H1 (cell line): ENCODE results near the gene TMEM52B. TPM values are rescaled to one million over a fixed set of nuclear protein-coding genes. Genes with fewer than 3 reads are reported as not detected.

Source experiments
- CTCF ChIA-PET: fragments of 300-600 bp; sonication (Branson Sonifier 250); formaldehyde crosslinking; loops from one replicate; lab custom pipeline; 2021; ENCODE audit not compliant: partially characterized antibody; lab: Charles Lee
- POLR2A ChIA-PET: fragments of 300-600 bp; sonication (Branson Sonifier 250); formaldehyde crosslinking; loops from one replicate; lab custom pipeline; 2021; ENCODE audit warnings: inconsistent platforms; ENCODE audit not compliant: partially characterized antibody; lab: Charles Lee
- DNase-seq, 2 experiments: peaks; one replicate each; pipeline versions ENCODE4 v3.0.0 to v3.0.0-alpha.2; 2010 to 2022; ENCODE audit warnings: low spot score in 2 of 2, low read depth in 1 of 2, mixed read lengths in 1 of 2
- FAIRE-seq: peaks from 2 replicates; lab custom pipeline; 2011; peaks lifted over from hg19 to GRCh38; lab: Jason Lieb, UNC
- H2AFZ ChIP-seq: 2 replicates; pipeline ENCODE4 v1.8.1; 2012; ENCODE audit warnings: low read length, inconsistent platforms
- H2AK5ac ChIP-seq: 2 replicates; pipeline ENCODE4 v1.6.1; 2013; ENCODE audit warnings: low read depth, low read length
- H2BK120ac ChIP-seq: replicated peaks from 2 replicates; pipeline ENCODE3; 2013; ENCODE audit warnings: low read depth, low read length, inconsistent platforms
- H2BK12ac ChIP-seq: 2 replicates; pipeline ENCODE4 v1.6.1; 2013; ENCODE audit warnings: low read depth, low read length
- H2BK15ac ChIP-seq: 2 replicates; pipeline ENCODE4 v1.6.1; 2013; ENCODE audit warnings: low read length
- H2BK20ac ChIP-seq: 2 replicates; pipeline ENCODE4 v1.6.1; 2013; ENCODE audit warnings: low read length
- H2BK5ac ChIP-seq: 2 replicates; pipeline ENCODE4 v1.6.1; 2013; ENCODE audit warnings: low read depth, low read length
- H3K14ac ChIP-seq: 2 replicates; pipeline ENCODE4 v1.6.1; 2013; ENCODE audit warnings: inconsistent platforms; ENCODE audit not compliant: insufficient read length
- H3K18ac ChIP-seq: 2 replicates; pipeline ENCODE4 v1.6.1; 2013; ENCODE audit warnings: low read length; ENCODE audit errors: extremely low read depth
- H3K23ac ChIP-seq: 2 replicates; pipeline ENCODE4 v1.6.1; 2013; ENCODE audit warnings: inconsistent platforms; ENCODE audit not compliant: insufficient read length
- H3K23me2 ChIP-seq: 2 replicates; pipeline ENCODE4 v1.6.1; 2013; ENCODE audit warnings: low read depth, low read length
- H3K27ac ChIP-seq: 2 replicates; pipeline ENCODE4 v1.6.1; 2011; ENCODE audit warnings: low read depth, low read length, inconsistent platforms
- H3K27me3 ChIP-seq, 4 experiments: replicated peaks in 1 of 4; 1 replicate in 1 of 4; 2 replicates in 3 of 4; pipeline versions ENCODE4 v1.6.1 to v1.8.1; 2011 to 2013; ENCODE audit warnings: low read length in 3 of 4, mild to moderate bottlenecking in 3 of 4, inconsistent platforms in 2 of 4, mixed read lengths in 2 of 4, moderate library complexity in 1 of 4; ENCODE audit not compliant: control insufficient read depth in 3 of 4, insufficient read depth in 3 of 4; ENCODE audit errors: extremely low read depth in 1 of 4
- H3K36me3 ChIP-seq, 4 experiments: 2 replicates each; pipeline versions ENCODE4 v1.6.1 to v1.8.1; 2011 to 2013; ENCODE audit warnings: mild to moderate bottlenecking in 4 of 4, low read length in 3 of 4, moderate library complexity in 2 of 4, control low read depth in 1 of 4, inconsistent platforms in 1 of 4; ENCODE audit not compliant: insufficient read depth in 4 of 4, control insufficient read depth in 2 of 4
- H3K4ac ChIP-seq: replicated peaks from 2 replicates; pipeline ENCODE3; 2013; ENCODE audit warnings: low read length, low read depth, mixed read lengths, inconsistent platforms; ENCODE audit not compliant: insufficient read length
- H3K4me1 ChIP-seq, 4 experiments: replicated peaks in 1 of 4; 1 replicate in 1 of 4; 2 replicates in 3 of 4; pipeline versions ENCODE4 v1.6.1 to v1.8.1; 2011 to 2013; ENCODE audit warnings: low read length in 3 of 4, inconsistent platforms in 2 of 4, mixed read lengths in 1 of 4; ENCODE audit not compliant: insufficient read depth in 4 of 4, control insufficient read depth in 3 of 4
- H3K4me2 ChIP-seq, 2 experiments: 2 replicates each; pipeline versions ENCODE4 v1.6.1 to v1.8.1; 2011 to 2013; ENCODE audit warnings: low read depth in 2 of 2, low read length in 2 of 2, control low read depth in 1 of 2, inconsistent platforms in 1 of 2, mild to moderate bottlenecking in 1 of 2; ENCODE audit not compliant: insufficient read depth in 1 of 2
- H3K4me3 ChIP-seq, 4 experiments: fragments of 200-600, 300-600 bp in 1 of 4; sonication (generic), shearing (Covaris generic), sonication (Bioruptor Twin) in 1 of 4; 2 replicates each; pipeline versions ENCODE4 v1.5.1 to v1.8.1; 2011 to 2016; ENCODE audit warnings: low read length in 4 of 4, low read depth in 3 of 4, control low read depth in 2 of 4, inconsistent platforms in 2 of 4, mild to moderate bottlenecking in 2 of 4, mixed read lengths in 1 of 4, moderate library complexity in 1 of 4; ENCODE audit not compliant: insufficient read depth in 2 of 4; ENCODE audit errors: extremely low read depth in 1 of 4
- H3K56ac ChIP-seq: replicated peaks from 2 replicates; pipeline ENCODE3; 2013; ENCODE audit warnings: low read depth, mild to moderate bottlenecking, mixed read lengths, low read length, inconsistent platforms; ENCODE audit not compliant: insufficient read length
- H3K79me1 ChIP-seq: 2 replicates; pipeline ENCODE4 v1.6.1; 2013; ENCODE audit warnings: low read depth, low read length, control low read depth
- H3K79me2 ChIP-seq, 2 experiments: 2 replicates each; pipeline versions ENCODE4 v1.6.1 to v1.8.1; 2012 to 2013; ENCODE audit warnings: low read length in 2 of 2, mild to moderate bottlenecking in 2 of 2, inconsistent platforms in 1 of 2; ENCODE audit not compliant: insufficient read depth in 2 of 2, control insufficient read depth in 1 of 2
- H3K9ac ChIP-seq, 4 experiments: replicated peaks in 1 of 4; 1 replicate in 1 of 4; 2 replicates in 3 of 4; pipeline versions ENCODE4 v1.6.1 to v1.8.1; 2011 to 2013; ENCODE audit warnings: low read depth in 3 of 4, low read length in 3 of 4, control low read depth in 2 of 4, mild to moderate bottlenecking in 2 of 4, moderate library complexity in 2 of 4, inconsistent platforms in 1 of 4; ENCODE audit errors: extremely low read depth in 1 of 4
- H3K9me3 ChIP-seq, 2 experiments: 2 replicates each; pipeline versions ENCODE4 v1.6.1 to v1.8.1; 2012 to 2013; ENCODE audit warnings: mild to moderate bottlenecking in 2 of 2, moderate library complexity in 2 of 2, control low read depth in 1 of 2, inconsistent platforms in 1 of 2, low read depth in 1 of 2, low read length in 1 of 2, mixed read lengths in 1 of 2; ENCODE audit not compliant: insufficient read depth in 2 of 2
- H4K20me1 ChIP-seq, 2 experiments: replicated peaks in 1 of 2; 2 replicates each; pipeline versions ENCODE3 to v1.8.1; 2011 to 2013; ENCODE audit warnings: inconsistent platforms in 2 of 2, low read length in 2 of 2, mild to moderate bottlenecking in 1 of 2; ENCODE audit not compliant: insufficient read depth in 2 of 2, control insufficient read depth in 1 of 2
- H4K5ac ChIP-seq: 2 replicates; pipeline ENCODE4 v1.6.1; 2013; ENCODE audit warnings: low read length, low read depth, mixed read lengths, inconsistent platforms; ENCODE audit not compliant: insufficient read length
- H4K8ac ChIP-seq: 2 replicates; pipeline ENCODE4 v1.8.0; 2013; ENCODE audit warnings: mild to moderate bottlenecking, moderate library complexity, low read length, inconsistent platforms; ENCODE audit not compliant: insufficient read depth; ENCODE audit errors: extremely low read depth
- H4K91ac ChIP-seq: replicated peaks from 2 replicates; pipeline ENCODE3; 2013; ENCODE audit warnings: low read length, mixed read lengths, inconsistent platforms; ENCODE audit not compliant: insufficient read length
- CEBPB ChIP-seq: IDR thresholded peaks from 2 replicates; pipeline ENCODE4 v1.6.1; 2012; ENCODE audit warnings: low read depth, low read length
- CREB1 ChIP-seq: IDR thresholded peaks from 2 replicates; pipeline ENCODE4 v1.6.1; 2012; ENCODE audit warnings: inconsistent platforms
- CTCF ChIP-seq, 3 experiments: IDR thresholded peaks; 1 replicate in 2 of 3; 2 replicates in 1 of 3; pipeline versions ENCODE4 v1.5.1 to v1.6.1; 2011; ENCODE audit warnings: low read length in 3 of 3, mild to moderate bottlenecking in 3 of 3, inconsistent platforms in 2 of 3, low read depth in 1 of 3, moderate library complexity in 1 of 3; ENCODE audit not compliant: insufficient read depth in 1 of 3; ENCODE audit errors: control extremely low read depth in 1 of 3
- FOSL1 ChIP-seq: IDR thresholded peaks from 2 replicates; pipeline ENCODE4 v1.6.1; 2011; ENCODE audit warnings: mild to moderate bottlenecking, low read depth, low read length, moderate library complexity; ENCODE audit not compliant: insufficient read depth
- JUN ChIP-seq: IDR thresholded peaks from 2 replicates; pipeline ENCODE4 v1.6.1; 2011; ENCODE audit warnings: low read depth, mild to moderate bottlenecking, improper control_type of control experiment, low read length
- KDM5A ChIP-seq: fragments of 200-600 bp; IDR thresholded peaks from 2 replicates; pipeline ENCODE4 v1.7.1; 2012; ENCODE audit warnings: mild to moderate bottlenecking, low read length, inconsistent platforms, mixed read lengths
- RNF2 ChIP-seq: fragments of 200-900, 300-1000 bp; sonication (generic); IDR thresholded peaks from 2 replicates; pipeline ENCODE4 v1.7.1; 2016; ENCODE audit warnings: borderline replicate concordance, low read depth, mild to moderate bottlenecking, antibody characterized with exemption, low read length; ENCODE audit not compliant: poor library complexity, severe bottlenecking; ENCODE audit errors: missing control alignments
- SIRT6 ChIP-seq: IDR thresholded peaks from one replicate; pipeline ENCODE4 v1.7.1; 2012; ENCODE audit warnings: low read length, inconsistent platforms
- SP4 ChIP-seq: IDR thresholded peaks from 2 replicates; pipeline ENCODE4 v1.6.1; 2012; ENCODE audit warnings: low read length, inconsistent platforms
- SRF ChIP-seq: IDR thresholded peaks from 2 replicates; pipeline ENCODE4 v1.6.1; 2011; ENCODE audit warnings: mild to moderate bottlenecking, low read depth, low read length, moderate library complexity
- SUZ12 ChIP-seq: fragments of 200-600 bp; sonication (generic); IDR thresholded peaks from 2 replicates; pipeline ENCODE4 v1.6.1; 2012; ENCODE audit warnings: mild to moderate bottlenecking, inconsistent platforms, low read length, moderate library complexity, mixed read lengths
- TEAD4 ChIP-seq: IDR thresholded peaks from 2 replicates; pipeline ENCODE4 v1.6.1; 2012; ENCODE audit warnings: low read depth, low read length, inconsistent platforms, mixed read lengths
- WGBS, 2 experiments: shearing (Covaris generic) in 1 of 2; methylation state at CpG; one replicate each; pipeline versions ENCODE4 v1.1.6 to v1.1.7; 2013 to 2015; ENCODE audit warnings: low lambda C conversion rate in 2 of 2, mixed read lengths in 2 of 2, inconsistent platforms in 1 of 2, low coverage in 1 of 2, missing lambda C conversion rate in 1 of 2; ENCODE audit not compliant: insufficient replicate concordance in 2 of 2, insufficient coverage in 1 of 2, insufficient read length in 1 of 2; ENCODE audit errors: extremely low coverage in 1 of 2, missing lambda C conversion rate in 1 of 2; 5-methylcytosine and 5-hydroxymethylcytosine counted together
- polyA plus RNA-seq, 7 experiments: library from polyadenylated mRNA; depleted of rRNA in 3 of 7; stranded (reverse) in 5 of 7; unstranded in 2 of 7; fragments of >200 nt in 5 of 7; fragments of 200-250 nt in 2 of 7; gene quantifications; 1 replicate in 5 of 7; 2 replicates in 1 of 7; 4 replicates in 1 of 7; pipeline versions ENCODE4 v1.2.1 to v1.2.3, GENCODE V29; 2011 to 2013; ENCODE audit warnings: missing spikeins in 2 of 7, mixed read lengths in 2 of 7
- total RNA-seq: library from RNA; stranded (reverse); fragmentation: NEBNext Ultra II Directional; extraction: Animal tissue kit (Norgen Biotek cat#: 25700); gene quantifications from 2 replicates; pipeline ENCODE4 v1.2.1, GENCODE V29; 2021

TMEM52B gene
- total and polyA plus RNA-seq, 2 of the 8 experiments (the other 6 are each of a cell fraction or from before 2014, with no cell fraction given) = not detected

GRCh38 chr12:10215436-10215835, 36.6 kb downstream of the TMEM52B start:
- Histone ChIP-seq H3K36me3 (peaks cover 2 to 14% (median 9%) of the 10 kb centered on the region in 4 experiments; a peak in 7 of 8 replicates), H2BK20ac (no peak overlapping the region), H3K27me3 (no peaks in the 10 kb centered on the region), H3K4ac (no peak overlapping the region), H3K27ac (no peak overlapping the region), H2BK5ac (no peak overlapping the region), H2BK15ac (no peak overlapping the region), H3K4me1 (peaks cover 0 to 10% (median 3%) of the 10 kb centered on the region in 4 experiments; a peak in 5 of 7 replicates), H3K79me2 (peaks cover 0 to 38% of the 10 kb centered on the region in 2 experiments; a peak in 3 of 4 replicates), H3K9me3 (no peaks in the 10 kb centered on the region), H3K56ac (no peak overlapping the region), H3K23me2 (peaks cover 8% of the 10 kb centered on the region), H3K23ac (no peak overlapping the region), H4K5ac (no peak overlapping the region), H3K4me2 (peak overlapping the region; percentile 72 to 94), H3K9ac (no peak overlapping the region), H2AFZ (no peak overlapping the region), H3K14ac (no peak overlapping the region), H4K8ac (no peak overlapping the region), H3K4me3 (peak overlapping the region in 1 of 4 experiments; percentile 97; a peak in 1 of 8 replicates), H3K18ac (no peak overlapping the region), H2BK120ac (no peak overlapping the region), H4K91ac (no peak overlapping the region), H2BK12ac (no peak overlapping the region), H4K20me1 (no peaks in the 10 kb centered on the region), H3K79me1 (peaks cover 2% of the 10 kb centered on the region; the same call in 1 of the 2 replicates), H2AK5ac (no peak overlapping the region)
- DNase-seq = no peak
- no peak for FAIRE-seq
- WGBS, 2 experiments = 61% methylated on average over 2 of the region's 2 CpGs; no CpG with 5 or more reads in 1 of the 2 experiments
- ChIA-PET CTCF (interaction anchor here (1.5 kb wide), 1 partner anchor 62 kb away, joined by 7 read pairs; no protein-coding TSS in a partner anchor), POLR2A (interaction anchor here (1.2 to 2.0 kb wide), 2 partner anchors 8 to 503 kb away, joined by 3 to 13 read pairs; no protein-coding TSS in a partner anchor)
- TF ChIP-seq CEBPB = no peak
- no peak for TF ChIP-seq SRF
- TF ChIP-seq KDM5A = no peak
- no peak for TF ChIP-seq RNF2
- no peak for TF ChIP-seq TEAD4
- TF ChIP-seq JUN = no peak
- no peak for TF ChIP-seq SP4
- no peak for TF ChIP-seq FOSL1
- TF ChIP-seq CTCF (IDR thresholded peaks at IDR 0.05; ENCODE audit: control extremely low read depth in 1 of 3, insufficient read depth in 1 of 3, low read depth in 1 of 3, low read length in 3 of 3) = no peak
- no peak for TF ChIP-seq SUZ12
- no peak for TF ChIP-seq SIRT6
- TF ChIP-seq CREB1 = no peak
